HG03097 (cell line): ENCODE results near the gene IRX1.

ENCODE experiments used
- ATAC-seq: cut with Tn5 transposase; IDR thresholded peaks from one replicate; pipeline ENCODE4 v1.9.1; 2021; ENCODE audit not compliant: unreplicated experiment, low FRiP score

IRX1 gene

DNA sequence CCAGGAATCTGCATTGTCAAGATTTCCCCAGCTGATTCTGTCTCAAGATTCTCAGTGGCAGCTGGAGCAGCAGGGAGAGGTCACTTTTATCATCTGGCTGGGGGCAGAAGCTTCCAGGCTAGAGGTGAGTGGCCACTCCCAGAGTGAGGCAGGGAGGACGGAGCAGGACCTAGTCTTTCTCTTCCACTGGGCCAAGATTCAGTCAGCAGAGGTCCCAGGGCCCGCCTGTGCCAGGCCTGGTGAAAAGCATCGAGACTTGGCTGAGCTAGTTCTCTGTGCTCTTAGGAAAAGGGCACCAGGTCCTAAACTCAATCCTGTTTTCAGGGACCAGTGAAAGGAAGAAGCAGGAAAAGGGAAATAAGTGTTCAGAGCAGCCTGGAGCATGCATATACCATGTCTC, 46.6 kb downstream of the IRX1 start:
- ATAC-seq, result no peak

DNA sequence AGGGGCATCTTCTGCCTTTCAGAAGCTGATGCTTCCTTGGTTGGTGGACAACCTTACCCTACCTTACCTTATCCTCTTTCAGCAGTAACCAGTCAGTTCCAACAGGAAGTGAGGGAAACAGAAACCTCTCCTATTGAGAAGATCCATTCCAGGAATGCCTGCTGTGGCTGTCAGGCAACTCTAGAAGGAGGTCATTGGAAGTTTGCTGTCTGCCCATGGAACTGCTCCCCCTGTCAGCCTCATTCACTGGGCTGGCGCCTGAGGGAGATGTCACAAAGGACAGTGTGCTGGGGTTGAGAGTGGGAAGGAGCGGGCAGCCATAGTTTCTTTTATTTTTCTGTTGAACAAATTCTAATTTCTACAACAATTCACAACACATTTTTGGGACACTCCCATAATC, 54.7 kb downstream of the IRX1 start:
- ATAC-seq, result no peak

DNA sequence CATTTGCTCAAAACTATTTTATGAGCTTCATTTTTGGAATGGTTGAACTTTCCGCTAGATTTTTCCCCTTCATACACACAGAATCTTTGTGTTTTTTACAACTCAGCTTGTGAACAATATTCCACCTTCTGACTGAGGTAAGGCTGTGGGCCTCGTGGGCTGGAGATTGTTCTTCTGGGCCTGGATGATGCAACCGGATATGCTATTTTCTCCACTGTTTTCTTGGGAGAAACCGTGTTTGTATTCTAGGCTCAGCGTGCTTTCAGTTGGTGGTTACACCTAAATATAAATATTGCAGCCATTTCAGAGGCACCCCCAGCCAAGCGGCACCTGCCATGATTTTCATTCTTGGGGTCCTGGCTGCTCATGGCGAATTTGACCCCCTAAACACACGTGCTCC, 55.2 kb downstream of the IRX1 start:
- no peak for ATAC-seq
